NCI-H1436 treated with DMSO at 0.1 percent for 48 hours (cell line): ENCODE measurements around the gene ZBTB4.
A peak's percentile ranks its signal among the peaks of the same experiment; 100 is the strongest.
"Not testable (repeated sequence)": the region's sequence is repeated elsewhere in the genome, so short reads cannot be mapped to it uniquely, and the experiment has no call there.

Experiments
- DNase-seq: peaks from one replicate; lab custom pipeline; 2025; lab: John Stamatoyannopoulos, UW

ZBTB4 gene

GRCh38 chr17:7495906-7496434 is 16.5 kb upstream of the ZBTB4 start:
- no peak for DNase-seq

GRCh38 chr17:7493941-7494340 is 14.5 kb upstream of the ZBTB4 start:
- no peak for DNase-seq

- DNase-seq, result no peak
Measured at GRCh38 chr17:7491583-7491982, 12.2 kb upstream of the ZBTB4 start.

- DNase-seq, result no peak
Measured at GRCh38 chr17:7490144-7490543, 10.7 kb upstream of the ZBTB4 start.

GRCh38 chr17:7486181-7486580 is 6.8 kb upstream of the ZBTB4 start:
- DNase-seq, result no peak

- DNase-seq, result no peak
Measured at GRCh38 chr17:7484919-7485377, 5.5 kb upstream of the ZBTB4 start.

- peak; percentile 82 for DNase-seq
Measured at GRCh38 chr17:7484067-7484918, 4.9 kb upstream of the ZBTB4 start, which contains the start of gene POLR2A. POLR2A (plus strand) TSS chr17:7484366.

GRCh38 chr17:7483255-7484066 is 4.0 kb upstream of the ZBTB4 start:
- DNase-seq, result peak; percentile 67

GRCh38 chr17:7482742-7483088 is 3.3 kb upstream of the ZBTB4 start:
- not testable (repeated sequence) for DNase-seq

- not testable (repeated sequence) for DNase-seq
Measured at GRCh38 chr17:7481842-7482741, 2.7 kb upstream of the ZBTB4 start.

- not testable (repeated sequence) for DNase-seq
Measured at GRCh38 chr17:7481275-7481674, 1.8 kb upstream of the ZBTB4 start, which contains the start of gene SLC35G6. SLC35G6 (plus strand) TSS chr17:7481446; CDS start chr17:7481517, 71 bp downstream.

GRCh38 chr17:7480089-7480384 is 606 bp upstream of the ZBTB4 start:
- DNase-seq, result no peak

GRCh38 chr17:7478276-7479212 is 887 bp downstream of the ZBTB4 start:
- no peak for DNase-seq

GRCh38 chr17:7477392-7478275 is 1.8 kb downstream of the ZBTB4 start:
- DNase-seq, result no peak

- no peak for DNase-seq
Measured at GRCh38 chr17:7476951-7477350, 2.5 kb downstream of the ZBTB4 start.

- no peak for DNase-seq
Measured at GRCh38 chr17:7476494-7476893, 2.9 kb downstream of the ZBTB4 start.

- DNase-seq, result no peak
Measured at GRCh38 chr17:7475764-7476422, 3.5 kb downstream of the ZBTB4 start.

- not testable (repeated sequence) for DNase-seq
Measured at GRCh38 chr17:7474767-7475166, 4.7 kb downstream of the ZBTB4 start.

GRCh38 chr17:7471729-7472128 is 7.7 kb downstream of the ZBTB4 start:
- DNase-seq, result no peak
